Activated CD8-positive, alpha-beta memory T cell treated with anti-CD3 and anti-CD28 coated beads for 4 hours (primary cell): ENCODE data around the gene DNAH10.

Source experiments
- DNase-seq, 2 donors: peaks; one replicate each; pipeline ENCODE4 v3.0.0-alpha.2; 2020; ENCODE audit warnings: low read depth in 2 of 2

The DNAH10 gene

GRCh38 chr12:123843912-123844748 is 82.0 kb downstream of the DNAH10 start:
- no peak for DNase-seq

GRCh38 chr12:123845881-123846280 is 83.8 kb downstream of the DNAH10 start:
- no peak for DNase-seq

GRCh38 chr12:123846340-123846739 is 84.2 kb downstream of the DNAH10 start:
- no peak for DNase-seq

DNA sequence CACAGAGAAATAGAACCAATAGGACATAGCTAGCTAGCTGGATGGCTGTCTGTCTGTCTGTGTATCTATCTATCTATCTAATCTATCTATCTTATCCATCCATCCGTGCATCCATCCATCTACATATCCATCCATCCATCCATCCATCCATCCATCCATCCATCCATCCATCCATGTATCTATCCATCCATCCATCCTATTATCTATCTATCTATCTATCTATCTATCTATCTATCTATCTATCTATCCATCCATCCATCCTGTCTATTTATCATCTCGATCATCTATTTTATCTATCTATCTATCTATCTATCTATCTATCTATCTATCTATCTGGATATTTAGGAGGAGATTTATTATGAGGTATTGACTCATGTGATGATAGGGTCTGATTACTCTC is 84.9 kb downstream of the DNAH10 start:
- no peak for DNase-seq

DNA sequence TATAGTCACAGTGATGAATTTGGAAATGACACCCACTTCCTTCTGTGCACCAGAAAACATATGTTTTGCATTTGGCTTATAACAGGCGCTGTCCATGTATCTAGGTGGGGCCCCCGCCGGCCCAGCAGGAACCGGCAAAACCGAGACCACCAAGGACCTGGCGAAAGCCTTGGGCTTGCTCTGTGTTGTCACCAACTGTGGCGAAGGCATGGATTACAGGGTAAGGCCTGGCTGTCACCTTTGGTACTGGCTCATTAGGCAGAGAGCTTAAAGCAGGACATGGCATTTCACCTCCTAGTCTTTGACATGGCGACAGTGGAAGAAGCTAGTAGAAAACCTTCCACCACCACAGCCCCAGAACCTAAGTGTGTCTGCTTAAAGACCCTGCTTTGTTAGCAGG is 85.8 kb downstream of the DNAH10 start:
- no peak for DNase-seq

GRCh38 chr12:123849517-123849916 is 87.4 kb downstream of the DNAH10 start:
- no peak for DNase-seq

DNA sequence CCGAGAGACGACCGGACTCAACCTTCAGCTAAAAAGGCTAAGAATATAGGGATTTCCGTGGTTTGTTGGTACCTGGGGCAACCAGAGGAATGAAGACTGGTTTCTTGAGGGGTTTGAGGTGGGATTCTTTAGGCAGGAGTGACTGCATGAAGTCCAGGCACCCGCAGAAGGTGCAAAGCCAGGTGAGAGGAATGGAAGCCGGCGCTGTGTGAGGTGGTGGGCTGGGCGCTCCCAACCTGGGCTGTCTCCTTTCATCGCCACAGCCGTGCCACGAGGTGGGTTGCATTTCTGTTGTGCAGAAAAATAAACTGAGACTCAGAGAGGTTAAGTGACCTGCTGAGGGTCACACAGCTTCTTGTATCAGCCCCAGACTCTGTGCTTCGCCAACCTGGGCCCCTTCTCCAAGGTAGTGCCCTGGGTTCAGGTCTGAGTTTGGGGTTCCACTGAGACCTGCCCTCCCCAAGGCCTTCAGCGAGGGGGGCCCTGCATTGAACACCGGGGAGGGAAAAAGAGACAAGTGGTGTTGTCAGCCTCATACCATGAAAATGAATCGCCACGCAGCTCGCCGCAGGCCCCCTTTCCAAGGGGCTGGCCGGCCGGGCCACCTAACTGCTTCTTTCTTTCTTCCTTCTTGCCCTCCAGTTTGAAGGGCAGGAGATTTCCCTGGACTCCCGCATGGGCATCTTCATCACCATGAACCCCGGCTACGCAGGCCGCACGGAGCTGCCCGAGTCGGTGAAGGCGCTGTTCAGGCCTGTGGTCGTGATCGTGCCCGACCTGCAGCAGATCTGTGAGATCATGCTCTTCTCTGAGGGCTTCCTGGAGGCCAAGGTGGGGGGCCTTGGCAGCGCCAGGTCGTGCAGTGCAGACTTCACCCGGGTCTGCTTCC is 88.4 kb downstream of the DNAH10 start:
- no peak for DNase-seq

DNA sequence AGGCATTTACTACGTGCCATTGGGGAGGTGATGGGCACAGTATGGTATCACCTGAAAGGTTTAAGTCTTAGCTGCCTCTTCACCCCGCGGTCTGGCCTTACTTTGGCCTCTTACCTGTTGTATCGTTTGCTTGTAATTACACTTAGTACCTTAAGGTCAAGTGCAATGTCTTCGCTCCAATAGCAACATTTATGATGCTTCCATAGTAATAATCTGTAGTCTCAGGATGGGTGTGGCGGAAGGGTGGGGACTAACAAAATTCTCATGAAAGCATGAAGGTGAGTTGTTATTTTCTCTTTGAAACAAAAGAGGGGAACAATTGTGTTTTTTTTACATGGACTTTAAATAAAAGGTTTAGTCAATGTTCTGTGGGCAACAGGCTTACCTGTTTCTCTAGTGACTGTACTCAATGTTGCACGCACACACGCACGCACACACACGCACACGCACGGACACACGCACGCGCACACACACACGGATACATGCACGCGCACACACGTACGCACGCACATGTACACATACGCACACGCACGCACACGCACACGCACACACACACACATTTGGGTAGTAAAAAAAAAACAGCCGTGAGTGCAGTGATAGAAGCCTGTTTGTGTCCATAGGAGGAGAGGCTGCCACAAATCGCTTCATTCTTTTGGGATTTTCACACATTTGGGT is 91.4 kb downstream of the DNAH10 start:
- no peak for DNase-seq

DNA sequence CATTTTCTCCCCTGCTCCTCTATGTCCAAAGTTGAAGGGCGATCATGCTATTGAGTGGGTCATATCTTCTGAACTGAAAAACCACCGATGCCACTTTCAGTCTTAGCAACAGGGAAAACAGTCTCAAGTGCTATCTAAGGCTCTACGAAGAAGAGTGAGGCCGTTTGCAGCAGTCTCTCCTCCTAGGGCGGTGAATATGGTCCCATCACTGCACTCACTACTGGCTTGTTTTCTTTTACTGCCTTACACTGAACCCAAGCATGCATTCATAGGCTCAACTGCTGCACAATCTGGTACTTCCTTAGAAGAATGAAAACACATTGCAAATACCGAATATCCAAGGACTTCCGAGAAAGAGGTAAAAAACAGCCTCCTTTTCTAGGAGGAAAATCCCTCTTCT is 92.1 kb downstream of the DNAH10 start:
- DNase-seq, result no peak

- DNase-seq, result no peak
Observed at GRCh38 chr12:123854918-123855317, 92.8 kb downstream of the DNAH10 start.

GRCh38 chr12:123856681-123857080 is 94.6 kb downstream of the DNAH10 start:
- no peak for DNase-seq

DNA sequence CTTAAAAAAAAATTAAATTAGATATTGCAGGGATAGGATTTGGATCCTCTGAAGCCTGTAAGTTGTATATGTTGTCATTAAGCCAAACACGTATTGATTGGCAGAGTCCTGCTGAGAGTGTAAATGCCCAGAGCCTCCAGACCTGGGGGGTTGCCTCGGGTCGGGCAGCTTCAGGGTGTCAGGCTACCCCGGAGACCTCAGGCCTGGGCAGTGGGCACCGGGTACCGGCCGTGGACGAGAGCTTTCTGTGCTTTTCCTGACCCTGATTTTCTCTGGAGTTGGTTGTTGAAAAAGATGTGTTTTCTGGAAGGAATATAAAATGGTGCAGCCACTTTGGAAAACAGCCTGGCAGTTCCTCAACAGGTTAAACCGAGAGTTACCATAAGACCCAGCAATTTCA is 96.1 kb downstream of the DNAH10 start:
- DNase-seq, result no peak

DNA sequence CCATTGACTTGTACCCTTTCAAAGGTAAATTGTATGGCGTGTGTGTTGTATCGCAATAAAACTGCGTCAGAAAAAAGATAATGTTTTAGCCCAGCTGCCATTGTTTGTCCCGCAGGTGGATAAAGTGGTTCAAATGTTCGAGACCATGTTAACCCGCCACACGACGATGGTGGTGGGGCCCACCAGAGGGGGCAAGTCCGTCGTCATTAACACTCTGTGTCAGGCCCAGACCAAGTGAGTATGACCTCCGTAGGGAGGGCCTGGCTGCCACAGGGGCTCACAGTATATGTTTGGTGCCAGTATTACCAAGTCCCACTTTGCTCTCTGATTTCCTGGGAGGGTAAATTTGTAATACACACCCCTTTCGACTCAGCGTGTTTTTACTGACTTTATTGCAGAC is 96.9 kb downstream of the DNAH10 start:
- DNase-seq, result no peak

DNA sequence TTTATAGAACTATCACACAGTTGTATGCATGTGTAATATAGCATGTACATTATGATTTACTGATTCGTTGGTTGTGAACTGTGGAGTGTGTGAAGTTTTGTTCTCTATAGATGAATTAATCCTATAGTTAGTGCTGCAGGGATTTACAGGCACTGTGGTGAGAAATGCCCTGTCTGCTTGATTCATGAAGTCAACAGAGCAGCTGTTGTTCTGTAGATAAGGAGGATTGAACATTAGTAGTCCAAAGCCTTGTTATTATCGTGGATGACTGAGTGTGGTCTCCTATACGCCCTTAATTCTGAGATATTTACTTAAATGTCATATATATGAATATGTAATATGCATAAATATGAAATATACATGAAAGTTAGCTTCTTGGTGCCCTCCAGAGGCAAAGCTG is 98.3 kb downstream of the DNAH10 start:
- no peak for DNase-seq

- DNase-seq, result no peak
Observed at GRCh38 chr12:123861392-123861791, 99.3 kb downstream of the DNAH10 start.

GRCh38 chr12:123867141-123867540 is 105.0 kb downstream of the DNAH10 start:
- DNase-seq, result no peak

DNA sequence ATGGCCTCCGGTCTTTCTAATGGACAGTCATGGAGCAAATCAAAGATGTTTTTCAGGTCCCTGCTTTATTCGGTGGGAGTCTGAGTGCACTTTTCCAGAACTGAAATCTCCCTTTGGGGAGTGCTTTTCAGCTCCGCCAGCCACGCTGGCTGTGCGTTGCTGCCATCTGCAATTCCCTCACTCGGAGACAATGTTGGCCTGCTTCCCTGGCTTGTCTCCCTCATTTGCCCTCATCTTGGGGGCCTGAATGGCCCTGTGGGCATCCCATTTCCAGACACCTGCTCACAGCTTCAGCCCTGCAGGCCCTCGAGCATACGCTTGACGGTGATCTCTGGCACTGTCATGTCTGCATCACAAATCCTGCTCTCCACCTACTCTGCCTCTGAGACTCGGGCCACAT is 106.7 kb downstream of the DNAH10 start:
- no peak for DNase-seq

GRCh38 chr12:123873793-123874192 is 111.7 kb downstream of the DNAH10 start:
- no peak for DNase-seq

- no peak for DNase-seq
Observed at GRCh38 chr12:123877968-123878367, 115.9 kb downstream of the DNAH10 start.

DNA sequence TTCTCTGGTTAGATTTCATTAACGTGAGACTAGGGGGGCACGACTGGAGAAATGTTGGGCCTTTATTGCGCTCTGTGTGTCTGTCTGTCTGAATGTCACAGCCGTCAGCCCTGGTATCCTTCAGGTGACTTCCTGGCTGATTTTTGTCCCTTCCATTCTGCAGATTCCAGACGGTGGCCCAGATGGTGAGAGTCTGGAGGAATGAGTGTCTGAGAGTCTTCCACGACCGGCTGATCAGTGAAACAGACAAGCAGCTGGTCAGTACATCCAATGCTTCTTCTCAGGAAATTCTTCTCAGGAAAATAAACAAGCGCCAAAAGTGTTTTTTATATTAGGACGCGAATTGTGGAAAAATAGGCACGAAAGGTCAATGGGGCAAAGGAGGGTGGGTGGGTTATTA is 117.0 kb downstream of the DNAH10 start:
- no peak for DNase-seq

GRCh38 chr12:123879691-123880090 is 117.6 kb downstream of the DNAH10 start:
- DNase-seq, result no peak

DNA sequence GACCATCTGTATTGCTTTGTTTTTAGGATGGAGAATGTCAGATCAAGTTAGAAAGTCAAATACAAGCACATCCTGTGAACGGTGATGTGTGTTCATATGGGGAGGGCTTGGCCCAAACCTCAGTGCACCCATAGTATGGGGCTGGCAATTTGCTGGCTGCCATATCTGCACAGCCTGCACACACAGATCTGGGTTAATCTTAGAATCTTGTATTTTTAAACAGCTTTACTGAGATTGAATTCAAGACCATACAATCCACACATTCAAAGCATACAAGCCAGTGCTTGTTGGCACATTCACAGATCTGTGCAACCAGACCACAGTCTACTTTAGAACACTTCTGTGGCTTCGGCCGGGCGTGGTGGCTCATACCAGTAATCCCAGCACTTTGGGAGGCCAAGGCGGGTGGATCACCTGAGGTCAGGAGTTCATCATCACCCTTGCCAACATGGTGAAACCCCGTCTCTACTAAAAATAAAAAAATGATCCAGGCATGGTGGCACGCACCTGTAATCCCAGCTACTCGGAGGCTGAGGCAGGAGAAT is 120.1 kb downstream of the DNAH10 start:
- no peak for DNase-seq
